Activated T-cell treated with anti-CD3 and anti-CD28 coated beads for 1 hour (primary cell): Measurements from ENCODE around the gene ARHGAP45.

Experiments used
- DNase-seq: peaks from one replicate; pipeline ENCODE4 v3.0.0-alpha.2; 2020; ENCODE audit warnings: low read depth

ARHGAP45 gene

DNA sequence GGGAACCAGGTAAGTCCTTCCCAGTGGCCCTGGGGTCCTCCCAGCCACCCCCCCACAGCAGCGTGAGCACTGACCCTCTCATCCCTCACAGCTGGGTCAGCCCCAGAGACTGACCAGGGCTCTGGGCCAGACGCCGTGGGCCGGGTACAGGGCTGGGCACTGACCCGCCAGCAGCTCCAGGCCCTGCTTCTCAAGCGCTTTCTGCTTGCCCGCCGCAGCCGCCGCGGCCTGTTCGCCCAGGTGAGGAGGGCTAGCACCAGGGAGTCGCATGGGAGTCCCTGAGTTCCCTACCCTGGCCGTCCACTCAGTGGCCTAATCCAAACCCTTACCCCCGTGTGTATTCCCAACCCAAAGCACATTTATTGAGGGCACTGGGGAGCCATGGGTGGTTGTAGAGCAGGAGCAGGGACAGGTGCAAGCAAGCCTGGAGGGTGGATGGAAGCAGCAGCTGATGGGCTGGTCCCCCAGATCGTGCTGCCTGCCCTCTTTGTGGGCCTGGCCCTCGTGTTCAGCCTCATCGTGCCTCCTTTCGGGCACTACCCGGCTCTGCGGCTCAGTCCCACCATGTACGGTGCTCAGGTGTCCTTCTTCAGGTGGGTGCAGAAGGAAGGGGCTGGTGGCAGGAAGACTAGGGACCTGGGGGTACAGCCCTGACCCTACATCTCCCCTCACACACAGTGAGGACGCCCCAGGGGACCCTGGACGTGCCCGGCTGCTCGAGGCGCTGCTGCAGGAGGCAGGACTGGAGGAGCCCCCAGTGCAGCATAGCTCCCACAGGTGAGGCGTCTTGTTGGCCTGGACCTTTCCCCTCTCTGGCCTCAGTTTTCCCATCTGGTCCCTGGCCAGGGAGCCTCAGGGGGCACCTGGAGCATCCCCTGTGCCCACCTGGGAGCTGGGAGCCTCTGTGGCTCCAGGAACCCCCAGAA, 12.6 kb upstream of the ARHGAP45 start:
- no peak for DNase-seq

DNA sequence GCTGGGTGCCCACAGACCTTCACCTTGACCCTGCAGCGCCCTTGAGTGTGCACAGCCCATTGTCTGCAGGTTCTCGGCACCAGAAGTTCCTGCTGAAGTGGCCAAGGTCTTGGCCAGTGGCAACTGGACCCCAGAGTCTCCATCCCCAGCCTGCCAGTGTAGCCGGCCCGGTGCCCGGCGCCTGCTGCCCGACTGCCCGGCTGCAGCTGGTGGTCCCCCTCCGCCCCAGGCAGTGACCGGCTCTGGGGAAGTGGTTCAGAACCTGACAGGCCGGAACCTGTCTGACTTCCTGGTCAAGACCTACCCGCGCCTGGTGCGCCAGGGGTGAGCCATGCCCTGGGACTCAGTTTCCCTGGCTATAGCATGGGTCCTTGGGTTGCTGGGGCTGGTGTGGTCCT, 11.9 kb upstream of the ARHGAP45 start:
- no peak for DNase-seq

DNA sequence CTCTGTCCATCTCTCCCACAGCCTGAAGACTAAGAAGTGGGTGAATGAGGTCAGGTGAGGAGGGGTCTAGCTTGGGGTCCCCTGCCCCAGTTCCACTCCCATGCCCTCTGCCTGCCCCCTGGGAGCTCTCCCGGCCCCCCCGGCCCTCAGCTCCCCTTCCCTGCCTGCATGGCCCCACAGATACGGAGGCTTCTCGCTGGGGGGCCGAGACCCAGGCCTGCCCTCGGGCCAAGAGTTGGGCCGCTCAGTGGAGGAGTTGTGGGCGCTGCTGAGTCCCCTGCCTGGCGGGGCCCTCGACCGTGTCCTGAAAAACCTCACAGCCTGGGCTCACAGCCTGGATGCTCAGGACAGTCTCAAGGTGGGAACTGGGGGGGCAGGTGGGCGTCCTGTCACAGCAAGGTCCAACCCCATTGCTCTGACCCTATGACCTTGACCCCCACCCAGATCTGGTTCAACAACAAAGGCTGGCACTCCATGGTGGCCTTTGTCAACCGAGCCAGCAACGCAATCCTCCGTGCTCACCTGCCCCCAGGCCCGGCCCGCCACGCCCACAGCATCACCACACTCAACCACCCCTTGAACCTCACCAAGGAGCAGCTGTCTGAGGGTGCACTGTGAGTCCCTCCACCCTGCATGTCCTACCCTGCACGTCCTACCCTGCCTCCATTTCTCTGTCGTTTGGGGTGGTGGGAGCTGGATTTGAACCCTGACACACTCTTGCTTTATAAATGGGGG, 10.9 kb upstream of the ARHGAP45 start:
- no peak for DNase-seq

DNA sequence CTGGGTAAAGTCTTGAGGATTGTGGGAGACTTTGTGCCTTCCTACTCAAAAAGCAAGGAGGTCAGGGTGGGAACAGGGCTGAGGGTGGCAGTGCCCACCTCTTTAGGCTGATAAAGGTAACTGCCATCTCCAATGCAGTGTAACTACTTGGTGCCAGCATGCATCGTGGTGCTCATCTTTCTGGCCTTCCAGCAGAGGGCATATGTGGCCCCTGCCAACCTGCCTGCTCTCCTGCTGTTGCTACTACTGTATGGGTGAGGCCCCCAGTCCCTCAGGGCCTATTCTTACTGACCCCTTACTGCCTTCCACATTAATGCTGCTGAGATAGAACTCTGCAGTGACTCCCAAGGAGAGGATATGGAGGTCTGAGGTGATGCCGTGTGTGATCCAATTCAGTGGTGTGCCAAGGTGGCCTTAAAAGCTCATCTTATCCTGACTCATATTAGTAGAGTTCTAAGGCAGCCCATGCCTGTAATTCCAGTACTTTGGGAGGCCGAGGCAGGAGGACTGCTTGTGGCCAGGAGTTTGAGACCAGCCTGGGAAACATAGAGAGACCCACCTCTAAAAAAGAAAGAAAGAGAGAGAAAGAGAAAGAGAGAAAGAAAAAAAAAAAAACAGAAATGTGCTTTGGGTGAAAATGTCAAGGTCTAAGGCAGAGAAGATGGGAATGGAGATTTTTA, 9.7 kb upstream of the ARHGAP45 start:
- DNase-seq = no peak

DNA sequence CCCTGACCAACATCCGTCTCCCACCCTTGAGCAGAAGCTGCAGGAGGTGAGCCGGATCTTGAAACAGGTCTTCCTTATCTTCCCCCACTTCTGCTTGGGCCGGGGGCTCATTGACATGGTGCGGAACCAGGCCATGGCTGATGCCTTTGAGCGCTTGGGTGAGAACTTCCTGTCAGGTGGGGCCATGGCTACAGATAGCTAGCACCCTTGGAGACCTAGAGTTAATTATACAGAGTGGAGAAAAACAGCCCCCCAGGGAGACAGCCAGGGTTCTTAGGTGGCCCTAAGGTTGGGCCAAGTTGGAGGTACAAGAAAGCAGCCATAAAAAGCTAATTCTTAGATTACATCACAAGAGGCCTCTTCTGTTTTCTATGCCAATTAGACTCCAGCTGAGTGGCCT, 8.9 kb upstream of the ARHGAP45 start:
- no peak for DNase-seq

DNA sequence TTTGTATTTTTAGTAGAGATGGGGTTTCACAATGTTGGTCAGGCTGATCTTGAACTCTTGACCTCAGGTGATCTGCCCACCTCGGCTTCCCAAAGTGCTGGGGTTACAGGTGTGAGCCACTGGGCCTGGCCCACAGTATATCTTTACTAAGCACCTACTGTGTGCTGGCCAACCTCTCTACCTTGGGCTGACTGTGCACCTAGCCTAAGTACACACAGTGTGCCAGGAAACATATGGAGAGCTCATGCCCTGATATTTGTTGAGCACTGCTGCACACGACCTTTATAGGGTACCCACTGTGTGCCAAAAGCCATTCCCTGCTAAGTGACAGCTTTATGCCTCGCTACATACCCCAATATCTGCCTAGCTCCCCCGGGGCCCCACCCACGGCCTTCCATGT, 6.3 kb upstream of the ARHGAP45 start:
- DNase-seq = no peak

DNA sequence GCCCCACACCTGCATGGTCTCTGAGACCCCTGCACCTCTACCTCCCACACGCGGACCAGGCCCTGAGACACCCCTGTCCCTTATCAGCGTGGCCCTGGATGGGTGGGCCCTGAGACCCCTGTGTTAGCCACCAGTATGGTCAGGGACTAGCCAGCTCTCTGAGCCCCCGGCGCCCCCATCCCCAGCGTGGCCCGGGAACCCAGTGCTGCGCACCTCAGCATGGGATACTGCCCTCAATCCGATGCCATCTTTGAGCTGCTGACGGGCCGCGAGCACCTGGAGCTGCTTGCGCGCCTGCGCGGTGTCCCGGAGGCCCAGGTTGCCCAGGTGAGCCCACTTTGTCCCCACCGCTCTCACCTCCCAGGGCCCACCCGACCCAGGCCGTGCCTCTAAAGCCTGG, 5.0 kb upstream of the ARHGAP45 start:
- DNase-seq = no peak

DNA sequence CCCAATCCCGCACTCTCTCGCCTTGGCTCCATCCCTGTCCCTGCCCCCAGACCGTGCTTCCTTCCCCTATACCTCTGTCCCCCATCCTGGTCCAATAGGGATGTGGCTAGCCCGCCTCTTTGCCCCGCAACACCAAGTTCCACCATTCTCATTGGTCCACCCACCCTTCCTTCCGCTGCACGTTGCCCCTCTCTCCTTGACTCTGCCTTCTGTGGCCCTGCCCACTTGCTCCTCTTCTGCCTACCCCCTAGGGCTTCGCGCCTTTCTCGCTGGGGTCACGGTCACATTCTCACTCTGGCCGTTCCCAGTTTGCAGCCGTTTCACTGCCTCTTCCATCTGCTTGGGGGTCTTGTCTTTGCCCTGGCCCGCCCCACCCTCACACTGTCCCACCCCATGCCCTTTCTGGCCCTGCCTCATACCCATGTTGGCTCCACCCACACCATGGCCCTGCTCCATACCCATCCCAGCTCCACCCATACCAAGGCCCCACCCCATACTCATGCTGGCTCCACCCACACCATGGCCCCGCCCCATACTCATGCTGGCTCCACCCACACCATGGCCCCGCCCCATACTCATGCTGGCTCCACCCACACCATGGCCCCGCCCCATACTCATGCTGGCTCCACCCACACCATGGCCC, 4.5 kb upstream of the ARHGAP45 start:
- no peak for DNase-seq

DNA sequence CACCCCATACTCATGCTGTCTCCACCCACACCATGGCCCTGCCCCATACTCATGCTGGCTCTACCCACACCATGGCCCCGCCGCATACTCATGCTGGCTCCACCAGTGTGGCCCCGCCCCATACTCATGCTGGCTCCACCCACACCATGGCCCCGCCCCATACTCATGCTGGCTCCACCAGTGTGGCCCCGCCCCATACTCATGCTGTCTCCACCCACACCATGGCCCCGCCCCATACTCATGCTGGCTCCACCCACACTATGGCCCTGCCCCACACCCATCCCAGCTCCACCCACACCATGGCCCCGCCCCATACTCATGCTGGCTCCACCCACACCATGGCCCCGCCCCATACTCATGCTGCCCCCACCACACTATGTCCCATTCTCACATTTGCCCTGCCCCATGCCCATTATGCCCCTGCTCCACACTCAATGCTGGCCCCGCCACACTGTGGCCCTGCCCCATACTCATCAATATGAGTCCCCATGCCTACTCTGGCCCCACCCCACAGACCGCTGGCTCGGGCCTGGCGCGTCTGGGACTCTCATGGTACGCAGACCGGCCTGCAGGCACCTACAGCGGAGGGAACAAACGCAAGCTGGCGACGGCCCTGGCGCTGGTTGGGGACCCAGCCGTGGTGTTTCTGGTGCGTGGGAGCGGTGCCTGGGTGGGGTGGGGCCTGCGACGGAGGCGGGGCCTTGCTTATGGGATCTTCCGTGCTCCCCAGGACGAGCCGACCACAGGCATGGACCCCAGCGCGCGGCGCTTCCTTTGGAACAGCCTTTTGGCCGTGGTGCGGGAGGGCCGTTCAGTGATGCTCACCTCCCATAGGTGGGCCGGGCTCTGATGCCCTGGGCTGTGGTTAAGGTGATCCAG, 3.7 kb upstream of the ARHGAP45 start:
- DNase-seq = no peak

DNA sequence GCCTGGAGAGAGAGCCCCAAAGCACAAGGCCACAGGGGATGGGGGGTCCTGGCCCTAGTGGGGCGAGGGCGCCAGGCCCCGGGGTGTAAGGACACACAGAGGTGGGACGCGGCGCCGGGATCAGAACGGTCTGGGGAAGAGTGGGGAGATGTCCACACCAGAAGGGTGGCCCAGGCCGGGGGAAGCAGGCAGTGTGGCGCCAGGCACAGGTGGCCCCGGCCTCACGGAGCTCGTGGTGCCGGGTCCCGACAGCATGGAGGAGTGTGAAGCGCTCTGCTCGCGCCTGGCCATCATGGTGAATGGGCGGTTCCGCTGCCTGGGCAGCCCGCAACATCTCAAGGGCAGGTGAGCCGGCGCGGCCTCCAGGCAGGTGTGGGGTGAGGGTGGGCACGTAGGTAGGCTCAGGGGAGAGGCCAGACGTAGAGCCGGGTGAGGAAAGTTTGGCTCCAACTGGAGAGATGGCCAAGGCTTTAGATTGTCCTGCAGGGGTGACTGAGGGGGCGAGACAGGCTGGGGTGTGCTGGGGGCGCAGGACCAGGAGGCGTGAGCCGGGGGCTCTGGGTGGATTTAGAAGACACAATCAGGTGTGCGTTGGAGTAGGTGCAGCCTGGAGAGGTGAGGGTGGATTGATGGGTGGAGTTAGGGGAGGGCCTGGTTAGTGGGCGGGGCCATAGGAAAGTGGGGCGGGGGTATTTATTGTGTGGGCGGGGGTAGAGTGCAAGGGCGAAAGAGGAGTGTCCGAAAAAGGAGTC, 2.9 kb upstream of the ARHGAP45 start:
- no peak for DNase-seq

DNA sequence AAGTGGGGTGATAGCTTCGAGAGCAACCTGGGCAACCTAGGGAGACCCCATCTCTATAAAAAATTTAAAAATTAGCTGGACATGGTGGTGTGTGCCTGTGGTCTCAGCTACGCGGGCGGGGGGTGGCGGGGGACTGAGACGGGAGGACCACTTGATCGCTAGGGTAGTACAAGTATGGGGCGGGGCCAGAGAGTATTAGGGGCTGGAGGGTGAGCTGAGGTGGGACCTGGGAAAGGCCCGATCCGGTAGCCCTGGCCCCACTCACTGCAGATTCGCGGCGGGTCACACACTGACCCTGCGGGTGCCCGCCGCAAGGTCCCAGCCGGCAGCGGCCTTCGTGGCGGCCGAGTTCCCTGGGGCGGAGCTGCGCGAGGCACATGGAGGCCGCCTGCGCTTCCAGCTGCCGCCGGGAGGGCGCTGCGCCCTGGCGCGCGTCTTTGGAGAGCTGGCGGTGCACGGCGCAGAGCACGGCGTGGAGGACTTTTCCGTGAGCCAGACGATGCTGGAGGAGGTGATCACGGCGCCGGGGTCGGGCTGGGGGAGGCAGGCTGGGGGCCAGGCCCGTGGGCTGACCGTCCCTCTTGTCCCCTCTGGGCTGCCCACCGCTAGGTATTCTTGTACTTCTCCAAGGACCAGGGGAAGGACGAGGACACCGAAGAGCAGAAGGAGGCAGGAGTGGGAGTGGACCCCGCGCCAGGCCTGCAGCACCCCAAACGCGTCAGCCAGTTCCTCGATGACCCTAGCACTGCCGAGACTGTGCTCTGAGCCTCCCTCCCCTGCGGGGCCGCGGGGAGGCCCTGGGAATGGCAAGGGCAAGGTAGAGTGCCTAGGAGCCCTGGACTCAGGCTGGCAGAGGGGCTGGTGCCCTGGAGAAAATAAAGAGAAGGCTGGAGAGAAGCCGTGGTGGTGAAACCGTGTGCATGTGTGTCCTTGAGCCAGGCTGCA, 2.0 kb upstream of the ARHGAP45 start:
- peak; percentile 60 for DNase-seq

DNA sequence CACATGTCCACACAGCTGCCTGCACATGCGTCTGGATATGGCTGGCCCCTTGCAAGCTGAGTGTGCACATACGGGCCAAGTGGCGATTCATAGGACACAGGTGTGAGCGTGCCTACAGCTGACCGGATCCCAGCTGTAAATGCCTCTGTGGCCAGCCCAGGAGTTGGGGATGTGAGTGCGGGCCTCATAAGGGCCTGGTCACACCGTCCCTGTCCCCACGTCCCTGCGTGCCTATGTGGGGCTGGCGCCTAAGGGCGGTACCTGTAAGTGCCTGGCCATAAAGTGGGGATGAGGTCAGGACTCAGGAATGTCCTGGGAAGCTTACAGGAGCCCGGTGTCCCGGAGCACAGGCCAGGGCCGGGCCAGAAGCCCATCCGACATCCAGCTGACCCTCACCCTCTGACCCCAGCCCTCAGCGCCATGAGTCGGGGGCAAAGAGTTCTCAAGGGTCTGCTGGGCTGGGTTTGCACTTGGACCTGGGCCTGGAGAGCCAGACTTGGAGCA, 1.3 kb upstream of the ARHGAP45 start:
- no peak for DNase-seq

DNA sequence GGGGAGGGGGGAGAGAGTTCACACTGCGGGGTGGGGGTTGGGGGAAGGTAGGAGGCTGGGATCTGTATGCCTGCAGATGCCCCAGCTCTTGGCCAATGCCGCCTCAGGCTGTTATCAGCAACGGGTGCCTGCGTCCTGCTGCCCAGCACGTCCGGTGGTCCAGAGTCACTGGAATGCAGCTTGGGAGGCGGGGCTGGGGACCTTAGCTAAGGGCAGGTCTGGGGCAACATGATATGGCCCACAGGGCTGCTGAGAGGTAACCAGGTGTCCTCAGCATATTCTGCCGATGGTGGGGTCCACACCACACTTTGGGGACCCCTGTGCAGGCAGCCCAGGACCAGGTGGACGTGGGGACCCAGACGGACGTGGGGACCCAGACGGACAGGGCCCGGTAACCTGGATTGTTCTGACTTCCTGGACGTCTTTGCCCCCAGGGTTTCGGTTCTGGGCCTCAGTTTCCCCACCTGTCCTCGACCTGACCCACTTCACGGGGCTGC, 668 bp upstream of the ARHGAP45 start:
- DNase-seq = no peak

DNA sequence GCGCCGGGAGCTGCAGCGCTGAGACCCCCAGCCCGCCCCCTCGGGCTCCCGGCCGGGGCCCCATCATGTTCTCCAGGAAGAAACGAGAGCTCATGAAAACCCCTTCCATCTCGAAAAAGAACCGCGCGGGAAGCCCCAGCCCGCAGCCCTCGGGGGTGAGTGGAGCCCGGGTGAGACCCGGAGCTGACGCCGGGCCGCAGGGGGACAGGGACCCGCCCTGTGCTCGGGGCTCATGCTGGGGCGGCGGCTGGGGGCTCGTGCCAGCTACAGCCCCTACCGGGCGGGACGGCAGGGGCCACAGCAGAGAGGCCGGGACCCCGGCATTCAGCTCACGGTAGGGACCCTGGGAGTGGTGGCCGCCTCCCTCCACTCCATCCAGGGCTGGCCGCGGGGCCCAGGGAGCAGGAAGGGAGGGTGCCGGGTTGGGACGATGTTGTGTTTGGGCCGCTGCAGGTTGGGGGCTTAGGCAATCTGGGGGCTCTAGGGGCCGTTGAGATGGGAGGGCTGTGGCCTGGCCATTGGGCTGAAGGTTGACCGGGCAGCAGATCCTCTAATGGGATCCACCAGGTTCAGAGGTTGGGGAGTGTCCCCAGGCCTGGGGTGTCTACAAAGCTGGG, 482 bp downstream of the ARHGAP45 start:
- peak; percentile 55 for DNase-seq

DNA sequence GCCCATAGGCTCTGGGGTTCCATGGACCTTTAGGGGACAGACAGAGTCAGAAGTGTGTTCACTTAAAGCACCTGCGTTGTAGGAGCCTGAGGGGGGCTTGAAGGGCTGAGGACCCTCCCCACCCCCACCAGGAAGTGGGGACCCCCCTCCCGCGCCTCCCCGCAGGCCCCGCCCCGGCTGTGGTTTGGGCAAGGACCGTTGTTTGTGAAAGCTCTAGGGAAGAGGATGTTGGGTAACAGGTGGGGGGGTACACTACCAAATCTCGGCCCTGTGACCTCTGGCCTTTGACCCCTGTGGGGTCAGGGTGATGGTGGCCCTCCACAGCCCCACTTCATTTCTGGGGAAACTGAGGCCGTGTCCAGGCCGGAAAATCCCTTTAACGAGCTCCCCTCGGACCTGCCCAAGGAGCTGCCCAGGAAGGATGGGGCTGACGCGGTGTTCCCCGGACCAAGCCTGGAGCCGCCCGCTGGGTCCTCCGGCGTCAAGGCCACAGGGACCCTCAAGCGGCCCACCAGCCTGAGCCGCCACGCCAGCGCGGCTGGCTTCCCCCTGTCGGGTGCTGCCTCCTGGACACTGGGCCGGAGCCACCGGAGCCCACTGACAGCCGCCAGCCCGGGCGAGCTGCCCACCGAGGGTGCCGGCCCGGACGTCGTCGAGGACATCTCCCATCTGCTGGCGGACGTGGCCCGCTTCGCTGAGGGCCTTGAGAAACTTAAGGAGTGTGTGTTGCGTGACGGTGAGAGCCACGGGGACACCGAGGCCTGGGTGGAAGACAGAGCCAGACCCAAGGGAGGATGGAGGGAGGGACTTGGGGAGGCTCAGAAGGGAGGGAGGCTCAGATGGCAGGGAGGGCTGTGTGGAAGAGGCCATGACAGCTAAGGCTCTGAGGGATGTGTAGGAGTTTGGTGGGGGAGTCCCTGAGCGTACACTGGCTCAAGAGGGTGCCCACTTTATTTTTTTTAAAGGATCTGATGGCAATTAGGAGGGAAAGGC, 1.3 kb downstream of the ARHGAP45 start:
- peak; percentile 70 for DNase-seq

DNA sequence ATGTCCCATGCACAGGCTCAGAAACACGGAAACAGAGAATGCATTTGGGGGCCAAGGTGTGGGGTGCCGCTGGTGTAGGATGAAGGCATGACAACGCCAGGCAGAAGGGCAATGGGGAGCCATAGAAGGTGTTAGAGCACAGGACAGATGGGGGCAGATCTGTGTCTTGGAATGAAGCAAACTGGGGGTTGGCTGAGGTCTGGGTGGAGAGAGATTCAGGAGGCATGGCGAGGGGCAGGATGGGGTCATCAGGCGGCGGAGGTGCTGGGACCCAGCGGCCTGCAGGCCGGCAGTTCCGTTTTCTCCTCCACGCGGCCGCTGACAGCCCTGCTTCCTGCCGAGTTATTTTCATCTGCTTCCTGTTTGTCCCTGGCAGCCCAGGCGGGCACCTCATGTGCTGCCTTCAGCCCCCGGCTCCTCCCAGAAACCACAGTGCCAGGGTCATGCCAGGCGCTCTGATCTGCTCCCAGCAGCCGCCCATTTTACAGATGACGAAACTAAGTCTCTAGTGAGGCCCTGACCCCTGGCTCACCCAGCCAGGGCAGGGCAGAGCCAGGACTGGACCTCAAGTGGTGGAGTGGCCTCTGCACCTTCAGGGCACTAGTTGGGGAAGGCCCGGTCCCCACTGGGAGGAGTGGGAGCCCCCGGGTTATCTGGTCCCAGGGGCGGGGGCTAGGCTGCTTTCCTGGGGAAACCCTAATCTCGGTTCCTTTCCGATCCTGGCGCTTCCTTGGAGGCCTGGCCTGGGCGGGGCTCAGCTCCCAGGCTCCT, 2.2 kb downstream of the ARHGAP45 start:
- peak; percentile 63 for DNase-seq

DNA sequence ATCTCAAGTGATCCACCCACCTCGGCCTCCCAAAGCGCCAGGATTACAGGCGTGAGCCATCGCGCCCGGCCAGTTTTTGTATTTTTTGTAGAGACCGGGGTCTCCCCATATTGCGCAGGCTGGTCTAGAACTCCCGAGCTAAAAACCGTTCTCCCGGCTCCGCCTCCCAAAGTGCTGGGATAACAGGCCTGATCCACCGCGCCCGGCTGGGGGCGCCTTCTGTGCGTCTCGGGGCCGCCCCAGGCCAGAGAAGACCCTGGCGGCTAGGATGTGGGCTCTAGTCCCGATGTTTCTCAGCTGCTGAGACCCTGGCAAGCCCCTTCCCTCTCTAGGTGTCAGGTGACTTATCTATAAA, 3.6 kb downstream of the ARHGAP45 start:
- DNase-seq = no peak
